Measurements from ENCODE around the gene RPL7A.

Gene RPL7A

GRCh38 chr9:133393399-133393798 is 45.4 kb downstream of the RPL7A start:
- DNase-seq: no peak

GRCh38 chr9:133394687-133395271 is 46.8 kb downstream of the RPL7A start:
- no peak for DNase-seq

- DNase-seq: no peak
Measured at GRCh38 chr9:133396952-133397351, 48.9 kb downstream of the RPL7A start.

- no peak for DNase-seq
Measured at GRCh38 chr9:133397370-133397769, 49.4 kb downstream of the RPL7A start.

GRCh38 chr9:133397895-133398294 is 49.9 kb downstream of the RPL7A start:
- DNase-seq: no peak

GRCh38 chr9:133400292-133400691 is 52.3 kb downstream of the RPL7A start:
- no peak for DNase-seq

All from COR-L47 (cell line).